ENCODE data around the gene UGT1A7. TPM values are rescaled to one million over a fixed set of nuclear protein-coding genes. Genes with fewer than 3 reads are reported as not detected.

The UGT1A7 gene
- total and polyA plus RNA-seq, 4 donors: 0.45 TPM; not detected in 3

GRCh38 chr2:233712611-233713261, 31.0 kb downstream of the UGT1A7 start, which contains the start of gene UGT1A5:
Gene UGT1A5, plus strand, starts transcription at chr2:233712907. Its CDS starts 85 bp downstream, at chr2:233712992.
- DNase-seq (no peak), ATAC-seq (ENCODE audit: insufficient read depth, low FRiP score) (no peak)
- WGBS, 2 donors: 81 to 85% methylated on average over 14 of the region's 14 CpGs
- no peaks in the 10 kb centered on the region for H3K9me3 ChIP-seq (ENCODE audit: control insufficient read depth in 4 of 4, insufficient read depth in 3 of 4, low read length in 3 of 4)
- no peak for TF ChIP-seq CTCF (IDR thresholded peaks at IDR 0.05; ENCODE audit: control extremely low read depth, extremely low read depth)
- no peak within 1 kb of the TSS for H3K9ac ChIP-seq (ENCODE audit: insufficient read depth in 1 of 2, low read length in 2 of 2)
- no peak within 1 kb of the TSS for H3K4me3 ChIP-seq
- no peaks in the 10 kb centered on the region for H3K36me3 ChIP-seq (ENCODE audit: control insufficient read depth in 4 of 4, insufficient read depth in 4 of 4, low read length in 4 of 4)
- H3K27me3 ChIP-seq (ENCODE audit: control insufficient read depth in 3 of 3, insufficient read depth in 3 of 3, low read length in 2 of 3): no peaks in the 10 kb centered on the region
- H3K4me1 ChIP-seq (ENCODE audit: control insufficient read depth in 5 of 5, insufficient read depth in 5 of 5, low read length in 5 of 5): no peaks in the 10 kb centered on the region
- H3K27ac ChIP-seq (ENCODE audit: low read depth in 1 of 2, low read length in 1 of 2): no peak within 1 kb of the TSS

- H3K4me1 ChIP-seq (ENCODE audit: control insufficient read depth in 5 of 5, insufficient read depth in 5 of 5, low read length in 5 of 5): no peaks in the 10 kb centered on the region
- DNase-seq: no peak
- ATAC-seq (ENCODE audit: insufficient read depth, low FRiP score): no peak
- no peak overlapping the region for H3K4me3 ChIP-seq
- H3K36me3 ChIP-seq (ENCODE audit: control insufficient read depth in 4 of 4, insufficient read depth in 4 of 4, low read length in 4 of 4): no peaks in the 10 kb centered on the region
- H3K9ac ChIP-seq (ENCODE audit: insufficient read depth in 1 of 2, low read length in 2 of 2): no peak overlapping the region
- no peak overlapping the region for H3K27ac ChIP-seq (ENCODE audit: low read depth in 1 of 2, low read length in 1 of 2)
- H3K27me3 ChIP-seq (ENCODE audit: control insufficient read depth in 3 of 3, insufficient read depth in 3 of 3, low read length in 2 of 3): no peaks in the 10 kb centered on the region
- no peak for TF ChIP-seq CTCF (IDR thresholded peaks at IDR 0.05; ENCODE audit: control extremely low read depth, extremely low read depth)
- WGBS, 2 donors: 73 to 79% methylated on average over 7 of the region's 7 CpGs
- H3K9me3 ChIP-seq (ENCODE audit: control insufficient read depth in 4 of 4, insufficient read depth in 3 of 4, low read length in 3 of 4): no peaks in the 10 kb centered on the region
These were observed 31.5 kb downstream of the UGT1A7 start for GRCh38 chr2:233713262-233713615.

- Histone ChIP-seq H3K4me1 (ENCODE audit: control insufficient read depth in 5 of 5, insufficient read depth in 5 of 5, low read length in 5 of 5) (no peaks in the 10 kb centered on the region), H3K4me3 (no peak overlapping the region), H3K9me3 (ENCODE audit: control insufficient read depth in 4 of 4, insufficient read depth in 3 of 4, low read length in 3 of 4) (no peaks in the 10 kb centered on the region), H3K27ac (ENCODE audit: low read depth in 1 of 2, low read length in 1 of 2) (no peak overlapping the region), H3K27me3 (ENCODE audit: control insufficient read depth in 3 of 3, insufficient read depth in 3 of 3, low read length in 2 of 3) (no peaks in the 10 kb centered on the region), H3K36me3 (ENCODE audit: control insufficient read depth in 4 of 4, insufficient read depth in 4 of 4, low read length in 4 of 4) (no peaks in the 10 kb centered on the region), H3K9ac (ENCODE audit: insufficient read depth in 1 of 2, low read length in 2 of 2) (no peak overlapping the region)
- TF ChIP-seq CTCF (IDR thresholded peaks at IDR 0.05; ENCODE audit: control extremely low read depth, extremely low read depth): no peak
- WGBS, 2 donors: 56 to 73% methylated on average over 2 of the region's 2 CpGs
- no peak for DNase-seq
- no peak for ATAC-seq (ENCODE audit: insufficient read depth, low FRiP score)
These were observed 32.4 kb downstream of the UGT1A7 start for GRCh38 chr2:233714121-233714520.

- H3K4me3 ChIP-seq: no peak within 1 kb of the TSS
- no peaks in the 10 kb centered on the region for H3K9me3 ChIP-seq (ENCODE audit: control insufficient read depth in 4 of 4, insufficient read depth in 3 of 4, low read length in 3 of 4)
- WGBS, 2 donors: 87 to 90% methylated on average over 7 of the region's 7 CpGs
- no peaks in the 10 kb centered on the region for H3K4me1 ChIP-seq (ENCODE audit: control insufficient read depth in 5 of 5, insufficient read depth in 5 of 5, low read length in 5 of 5)
- no peak for DNase-seq
- H3K27me3 ChIP-seq (ENCODE audit: control insufficient read depth in 3 of 3, insufficient read depth in 3 of 3, low read length in 2 of 3): peaks cover 0 to 5% (median 0%) of the 10 kb centered on the region in 3 donors
- H3K27ac ChIP-seq (ENCODE audit: low read depth in 1 of 2, low read length in 1 of 2): no peak within 1 kb of the TSS
- H3K36me3 ChIP-seq (ENCODE audit: control insufficient read depth in 4 of 4, insufficient read depth in 4 of 4, low read length in 4 of 4): no peaks in the 10 kb centered on the region
- no peak for ATAC-seq (ENCODE audit: insufficient read depth, low FRiP score)
- TF ChIP-seq CTCF (IDR thresholded peaks at IDR 0.05; ENCODE audit: control extremely low read depth, extremely low read depth): no peak
- H3K9ac ChIP-seq (ENCODE audit: insufficient read depth in 1 of 2, low read length in 2 of 2): no peak within 1 kb of the TSS
These were observed 36.9 kb downstream of the UGT1A7 start, which contains the start of gene UGT1A4 for GRCh38 chr2:233718552-233718951. Gene UGT1A4, plus strand, starts transcription at chr2:233718736. Its CDS starts 85 bp downstream, at chr2:233718821.

All from lung (tissue), 12 donors.